ENCODE measurements around the gene GJB3. TPM values are rescaled to one million over a fixed set of nuclear protein-coding genes. Genes with fewer than 3 reads are reported as not detected.

Gene GJB3
- total and polyA plus RNA-seq, 2 of the 13 experiments (the other 11 are each of a cell fraction or from before 2014, with no cell fraction given): not detected

DNA sequence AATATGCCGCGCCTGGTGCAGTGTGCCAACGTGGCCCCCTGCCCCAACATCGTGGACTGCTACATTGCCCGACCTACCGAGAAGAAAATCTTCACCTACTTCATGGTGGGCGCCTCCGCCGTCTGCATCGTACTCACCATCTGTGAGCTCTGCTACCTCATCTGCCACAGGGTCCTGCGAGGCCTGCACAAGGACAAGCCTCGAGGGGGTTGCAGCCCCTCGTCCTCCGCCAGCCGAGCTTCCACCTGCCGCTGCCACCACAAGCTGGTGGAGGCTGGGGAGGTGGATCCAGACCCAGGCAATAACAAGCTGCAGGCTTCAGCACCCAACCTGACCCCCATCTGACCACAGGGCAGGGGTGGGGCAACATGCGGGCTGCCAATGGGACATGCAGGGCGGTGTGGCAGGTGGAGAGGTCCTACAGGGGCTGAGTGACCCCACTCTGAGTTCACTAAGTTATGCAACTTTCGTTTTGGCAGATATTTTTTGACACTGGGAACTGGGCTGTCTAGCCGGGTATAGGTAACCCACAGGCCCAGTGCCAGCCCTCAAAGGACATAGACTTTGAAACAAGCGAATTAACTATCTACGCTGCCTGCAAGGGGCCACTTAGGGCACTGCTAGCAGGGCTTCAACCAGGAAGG lies 4.3 kb downstream of the GJB3 start:
- 69% methylated on average over 14 of the region's 22 CpGs for WGBS (ENCODE audit: low lambda C conversion rate)
- intact Hi-C loops (cut with micrococcal nuclease; ENCODE audit: unreplicated experiment) (no loop called here), in situ Hi-C loops (cut with HindIII; ENCODE audit: extremely low pct_ligation_motif_present, low pct_unique_long_range_greater_than_20kb) (loop anchor here (5.0 kb wide), 1 partner anchor 67 kb away; no protein-coding TSS in a partner anchor)
- H4K20me1 ChIP-seq (ENCODE audit: insufficient read depth, low read length): no peaks in the 10 kb centered on the region
- H3K4me1 ChIP-seq (ENCODE audit: insufficient read depth, low read length): no peaks in the 10 kb centered on the region
- no TSS peak for BruUV-seq (replicated peaks)
- no peaks in the 10 kb centered on the region for H3K9me3 ChIP-seq (ENCODE audit: low read length)
- ATAC-seq: no peak
- H3K27me3 ChIP-seq (ENCODE audit: control insufficient read depth in 1 of 2, insufficient read depth in 2 of 2, low read length in 2 of 2): peaks cover 6 to 21% of the 10 kb centered on the region in 2 experiments; a peak in 4 of 5 replicates
- H3K27ac ChIP-seq (ENCODE audit: extremely low read length, insufficient read depth, low read length): no peak overlapping the region
- CTCF ChIA-PET (ENCODE audit: low intra/inter-chr PET ratio, low total read pairs): interaction anchor here (1.9 to 3.8 kb wide), 2 partner anchors 66 to 81 kb away, joined by 14 to 81 read pairs; no protein-coding TSS in a partner anchor
- no peak overlapping the region for H2AFZ ChIP-seq (ENCODE audit: low read length)
- no peak for FAIRE-seq
- H3K4me3 ChIP-seq (replicated peaks in 1 of 3; ENCODE audit: insufficient read depth in 1 of 3, low read depth in 2 of 3, low read length in 3 of 3): no peak overlapping the region
- POLR2A ChIA-PET: no interaction called here
- no peak overlapping the region for H3K4me2 ChIP-seq (ENCODE audit: low read depth, low read length)
- TF ChIP-seq ZFY (CRISPR knock-in tag; IDR thresholded peaks at IDR 0.05) (no peak), TOPORS (CRISPR knock-in tag; IDR thresholded peaks at IDR 0.05) (no peak), MIXL1 (CRISPR knock-in tag; IDR thresholded peaks at IDR 0.05) (no peak), FLYWCH1 (CRISPR knock-in tag; IDR thresholded peaks at IDR 0.05) (no peak), KDM5B (CRISPR knock-in tag; IDR thresholded peaks at IDR 0.05; ENCODE audit: borderline replicate concordance) (no peak), ZNF83 (CRISPR knock-in tag; IDR thresholded peaks at IDR 0.05; ENCODE audit: borderline replicate concordance) (no peak), ZEB1 (IDR thresholded peaks at IDR 0.05; ENCODE audit: insufficient replicate concordance, low read depth) (no peak), ZNF543 (CRISPR knock-in tag; IDR thresholded peaks at IDR 0.05) (no peak), ELF3 (CRISPR knock-in tag; IDR thresholded peaks at IDR 0.05) (no peak), FOSL1 (CRISPR knock-in tag; IDR thresholded peaks at IDR 0.05; ENCODE audit: borderline replicate concordance) (no peak), ZNF235 (CRISPR knock-in tag; IDR thresholded peaks at IDR 0.05; ENCODE audit: borderline replicate concordance) (no peak)
- TF ChIP-seq, protein P1, sequence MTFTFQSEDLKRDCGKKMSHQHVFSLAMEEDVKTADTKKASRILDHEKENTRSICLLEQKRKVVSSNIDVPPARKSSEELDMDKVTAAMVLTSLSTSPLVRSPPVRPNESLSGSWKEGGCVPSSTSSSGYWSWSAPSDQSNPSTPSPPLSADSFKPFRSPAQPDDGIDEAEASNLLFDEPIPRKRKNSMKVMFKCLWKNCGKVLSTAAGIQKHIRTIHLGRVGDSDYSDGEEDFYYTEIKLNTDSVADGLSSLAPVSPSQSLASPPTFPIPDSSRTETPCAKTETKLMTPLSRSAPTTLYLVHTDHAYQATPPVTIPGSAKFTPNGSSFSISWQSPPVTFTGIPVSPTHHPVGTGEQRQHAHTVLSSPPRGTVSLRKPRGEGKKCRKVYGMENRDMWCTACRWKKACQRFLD (CRISPR knock-in tag; IDR thresholded peaks at IDR 0.05; ENCODE audit: borderline replicate concordance): no peak
- TF ChIP-seq, protein P2, sequence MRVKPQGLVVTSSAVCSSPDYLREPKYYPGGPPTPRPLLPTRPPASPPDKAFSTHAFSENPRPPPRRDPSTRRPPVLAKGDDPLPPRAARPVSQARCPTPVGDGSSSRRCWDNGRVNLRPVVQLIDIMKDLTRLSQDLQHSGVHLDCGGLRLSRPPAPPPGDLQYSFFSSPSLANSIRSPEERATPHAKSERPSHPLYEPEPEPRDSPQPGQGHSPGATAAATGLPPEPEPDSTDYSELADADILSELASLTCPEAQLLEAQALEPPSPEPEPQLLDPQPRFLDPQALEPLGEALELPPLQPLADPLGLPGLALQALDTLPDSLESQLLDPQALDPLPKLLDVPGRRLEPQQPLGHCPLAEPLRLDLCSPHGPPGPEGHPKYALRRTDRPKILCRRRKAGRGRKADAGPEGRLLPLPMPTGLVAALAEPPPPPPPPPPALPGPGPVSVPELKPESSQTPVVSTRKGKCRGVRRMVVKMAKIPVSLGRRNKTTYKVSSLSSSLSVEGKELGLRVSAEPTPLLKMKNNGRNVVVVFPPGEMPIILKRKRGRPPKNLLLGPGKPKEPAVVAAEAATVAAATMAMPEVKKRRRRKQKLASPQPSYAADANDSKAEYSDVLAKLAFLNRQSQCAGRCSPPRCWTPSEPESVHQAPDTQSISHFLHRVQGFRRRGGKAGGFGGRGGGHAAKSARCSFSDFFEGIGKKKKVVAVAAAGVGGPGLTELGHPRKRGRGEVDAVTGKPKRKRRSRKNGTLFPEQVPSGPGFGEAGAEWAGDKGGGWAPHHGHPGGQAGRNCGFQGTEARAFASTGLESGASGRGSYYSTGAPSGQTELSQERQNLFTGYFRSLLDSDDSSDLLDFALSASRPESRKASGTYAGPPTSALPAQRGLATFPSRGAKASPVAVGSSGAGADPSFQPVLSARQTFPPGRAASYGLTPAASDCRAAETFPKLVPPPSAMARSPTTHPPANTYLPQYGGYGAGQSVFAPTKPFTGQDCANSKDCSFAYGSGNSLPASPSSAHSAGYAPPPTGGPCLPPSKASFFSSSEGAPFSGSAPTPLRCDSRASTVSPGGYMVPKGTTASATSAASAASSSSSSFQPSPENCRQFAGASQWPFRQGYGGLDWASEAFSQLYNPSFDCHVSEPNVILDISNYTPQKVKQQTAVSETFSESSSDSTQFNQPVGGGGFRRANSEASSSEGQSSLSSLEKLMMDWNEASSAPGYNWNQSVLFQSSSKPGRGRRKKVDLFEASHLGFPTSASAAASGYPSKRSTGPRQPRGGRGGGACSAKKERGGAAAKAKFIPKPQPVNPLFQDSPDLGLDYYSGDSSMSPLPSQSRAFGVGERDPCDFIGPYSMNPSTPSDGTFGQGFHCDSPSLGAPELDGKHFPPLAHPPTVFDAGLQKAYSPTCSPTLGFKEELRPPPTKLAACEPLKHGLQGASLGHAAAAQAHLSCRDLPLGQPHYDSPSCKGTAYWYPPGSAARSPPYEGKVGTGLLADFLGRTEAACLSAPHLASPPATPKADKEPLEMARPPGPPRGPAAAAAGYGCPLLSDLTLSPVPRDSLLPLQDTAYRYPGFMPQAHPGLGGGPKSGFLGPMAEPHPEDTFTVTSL (CRISPR knock-in tag; IDR thresholded peaks at IDR 0.05; ENCODE audit: borderline replicate concordance): no peak
- H3K79me2 ChIP-seq (ENCODE audit: insufficient read depth, low read length): no peaks in the 10 kb centered on the region
- no peaks in the 10 kb centered on the region for H3K36me3 ChIP-seq (replicated peaks in 1 of 2; ENCODE audit: control insufficient read depth in 1 of 2, insufficient read depth in 2 of 2, low read length in 2 of 2)
- H3K9ac ChIP-seq (ENCODE audit: insufficient read depth, low read depth, low read length): no peak overlapping the region
- no peak for DNase-seq (ENCODE audit: low spot score)
